CD4-positive, CD25-positive, alpha-beta regulatory T cell (primary cell): Measurements from ENCODE around the gene ANKRD24. TPM values are rescaled to one million over a fixed set of nuclear protein-coding genes. Genes with fewer than 3 reads are reported as not detected.
A peak's percentile ranks its signal among the peaks of the same experiment; 100 is the strongest.

Experiments used
- ATAC-seq, 2 donors: fragments of 150-1000 bp; cut with Tn5 transposase; one replicate each; pipeline ENCODE4 v1.10.0; 2021; ENCODE audit warnings: low read depth in 2 of 2, moderate number of reproducible peaks in 2 of 2, moderate library complexity in 1 of 2
- DNase-seq, 3 donors: peaks; one replicate each; pipeline versions ENCODE4 v3.0.0 to v3.0.0-alpha.2; 2012 to 2022; ENCODE audit warnings: mixed read lengths in 1 of 3
- H3K27ac ChIP-seq: one replicate; pipeline ENCODE4 v1.7.0; 2013; ENCODE audit warnings: mild to moderate bottlenecking, low read length; ENCODE audit not compliant: insufficient read depth, poor library complexity, severe bottlenecking
- H3K27me3 ChIP-seq: one replicate; pipeline ENCODE4 v1.7.0; 2013; ENCODE audit warnings: low read length; ENCODE audit not compliant: control insufficient read depth, insufficient read depth
- H3K36me3 ChIP-seq: one replicate; pipeline ENCODE4 v1.7.0; 2013; ENCODE audit warnings: mild to moderate bottlenecking, low read length, moderate library complexity; ENCODE audit not compliant: control insufficient read depth, insufficient read depth
- H3K4me1 ChIP-seq: 2 replicates; pipeline ENCODE4 v1.7.0; 2013; ENCODE audit warnings: mild to moderate bottlenecking, low read length; ENCODE audit not compliant: insufficient read depth, control insufficient read depth, poor library complexity, severe bottlenecking
- H3K4me3 ChIP-seq: one replicate; pipeline ENCODE4 v1.7.0; 2013; ENCODE audit warnings: low read depth, mild to moderate bottlenecking, low read length, moderate library complexity
- H3K9me3 ChIP-seq, 2 experiments: 1 replicate in 1 of 2; 2 replicates in 1 of 2; pipeline ENCODE4 v1.7.0; 2013; ENCODE audit warnings: low read length in 2 of 2, mild to moderate bottlenecking in 1 of 2, moderate library complexity in 1 of 2; ENCODE audit not compliant: control insufficient read depth in 2 of 2
- H3K27ac Mint-ChIP-seq, 3 donors: one replicate each; pipeline ENCODE4 v1.8.0; 2020 to 2022; ENCODE audit warnings: mild to moderate bottlenecking in 3 of 3, mixed read lengths in 3 of 3, moderate library complexity in 2 of 3
- H3K27me3 Mint-ChIP-seq: one replicate; pipeline ENCODE4 v1.8.0; 2022; ENCODE audit warnings: mild to moderate bottlenecking, mixed read lengths
- H3K36me3 Mint-ChIP-seq: one replicate; pipeline ENCODE4 v1.8.0; 2020; ENCODE audit warnings: mixed read lengths
- H3K4me1 Mint-ChIP-seq, 4 donors: one replicate each; pipeline ENCODE4 v1.8.0; 2020 to 2022; ENCODE audit warnings: mixed read lengths in 4 of 4, mild to moderate bottlenecking in 1 of 4
- H3K4me3 Mint-ChIP-seq, 4 donors: one replicate each; pipeline ENCODE4 v1.8.0; 2020 to 2022; ENCODE audit warnings: mild to moderate bottlenecking in 4 of 4, mixed read lengths in 4 of 4, moderate library complexity in 3 of 4
- H3K9me3 Mint-ChIP-seq, 7 donors: one replicate each; pipeline ENCODE4 v1.8.0; 2020 to 2022; ENCODE audit warnings: mixed read lengths in 7 of 7, mild to moderate bottlenecking in 3 of 7, moderate library complexity in 2 of 7
- polyA plus RNA-seq, 4 donors: library from polyadenylated mRNA; unstranded; fragments of 300-500 nt; fragmentation: Illumina TruSeq; gene quantifications; one replicate each; pipeline ENCODE4 v1.2.3, GENCODE V29; 2021
- total RNA-seq: library from RNA; stranded (reverse); gene quantifications from one replicate; pipeline ENCODE4 v1.2.3, GENCODE V29; 2022

The ANKRD24 gene
- total and polyA plus RNA-seq, 5 donors from 2014 or later = 0.12 to 1.5 (median 0.40) TPM; not detected in 1

DNA sequence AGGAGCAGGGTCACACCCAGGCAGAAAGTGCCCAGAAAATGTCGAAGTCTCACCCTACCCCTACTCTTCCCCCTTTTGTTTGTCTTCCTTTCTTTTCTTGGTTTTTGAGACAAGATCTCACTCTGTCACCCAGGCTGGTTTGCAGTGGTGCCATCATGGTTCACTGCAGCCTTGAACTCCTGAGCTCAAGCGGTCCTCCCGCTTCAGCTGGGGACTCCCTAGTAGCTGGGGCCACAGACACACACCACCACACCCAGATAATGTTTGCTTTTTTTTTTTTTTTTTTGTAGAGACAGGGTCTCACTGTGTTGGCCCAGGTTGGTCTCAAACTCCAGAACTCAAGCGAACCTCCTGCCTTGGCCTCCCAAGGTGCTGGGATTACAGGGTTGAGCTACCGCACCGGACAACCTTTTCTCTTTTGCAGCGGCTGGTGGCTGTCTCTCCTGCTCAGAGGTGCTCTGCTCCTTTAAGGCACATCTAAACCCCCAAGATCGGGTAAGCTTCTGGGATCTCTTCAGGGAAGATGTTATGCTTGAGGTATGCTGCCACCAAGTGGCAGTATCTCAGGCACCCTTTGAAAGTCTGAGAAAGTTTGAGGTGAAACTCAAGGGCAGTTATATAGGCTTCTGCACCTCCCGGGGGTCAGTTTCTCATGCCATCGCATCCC, 24.5 kb downstream of the ANKRD24 start:
- no peaks in the 10 kb centered on the region for H3K36me3 ChIP-seq
- no peaks in the 10 kb centered on the region for H3K36me3 Mint-ChIP-seq
- H3K27me3 ChIP-seq = peaks cover 2% of the 10 kb centered on the region
- no peak overlapping the region for H3K4me3 ChIP-seq
- H3K4me3 Mint-ChIP-seq = no peak overlapping the region
- H3K4me1 Mint-ChIP-seq = peaks cover 0 to 3% (median under 1%) of the 10 kb centered on the region in 4 donors
- no peaks in the 10 kb centered on the region for H3K9me3 Mint-ChIP-seq
- DNase-seq (peak in 1 of 3 donors; percentile 24), ATAC-seq (no peak)
- no peaks in the 10 kb centered on the region for H3K27me3 Mint-ChIP-seq
- no peaks in the 10 kb centered on the region for H3K4me1 ChIP-seq
- no peak overlapping the region for H3K27ac ChIP-seq
- H3K9me3 ChIP-seq = no peaks in the 10 kb centered on the region
- H3K27ac Mint-ChIP-seq = no peak overlapping the region

DNA sequence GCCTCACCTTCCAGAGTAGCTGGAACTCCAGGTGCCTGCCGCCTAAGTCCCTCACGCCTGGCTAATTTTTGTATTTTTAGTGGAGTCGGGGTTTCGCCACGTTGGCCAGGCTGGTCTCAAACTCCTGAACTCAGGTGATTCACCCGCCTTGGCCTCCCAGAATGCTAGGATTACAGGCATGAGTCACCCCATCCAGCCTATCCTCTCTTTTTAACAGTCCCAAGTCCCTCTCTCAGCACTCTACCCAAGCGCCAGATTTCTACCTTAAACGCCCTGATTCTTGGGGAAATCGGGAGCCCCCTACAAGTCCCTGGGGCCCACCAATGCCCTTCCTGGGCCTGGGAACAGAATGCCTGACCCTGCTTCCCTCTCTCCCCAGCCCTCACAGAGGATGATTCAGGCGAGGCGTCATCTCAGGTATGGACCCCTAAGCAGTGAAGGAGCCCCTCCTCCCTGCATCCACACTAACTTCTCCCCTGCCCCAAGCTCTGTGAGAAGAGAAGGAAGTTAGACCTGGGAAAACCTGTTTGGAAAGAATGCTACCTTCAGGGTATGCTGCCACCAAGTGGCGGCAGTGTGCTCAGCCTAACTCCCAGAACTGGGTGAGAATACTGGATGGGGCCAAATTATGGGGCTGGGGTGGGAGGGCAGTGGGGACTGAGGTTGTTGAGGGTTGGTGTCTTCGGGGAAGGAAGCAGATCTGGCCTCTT, 26.1 kb downstream of the ANKRD24 start:
- H3K4me3 Mint-ChIP-seq = no peak overlapping the region
- Histone ChIP-seq H3K27ac (no peak overlapping the region), H3K36me3 (no peaks in the 10 kb centered on the region), H3K9me3 (no peaks in the 10 kb centered on the region), H3K4me3 (no peak overlapping the region), H3K4me1 (no peaks in the 10 kb centered on the region), H3K27me3 (peaks cover 2% of the 10 kb centered on the region)
- H3K9me3 Mint-ChIP-seq = no peaks in the 10 kb centered on the region
- DNase-seq (no peak), ATAC-seq (no peak)
- peaks cover 0 to 3% (median under 1%) of the 10 kb centered on the region in 4 donors for H3K4me1 Mint-ChIP-seq
- no peaks in the 10 kb centered on the region for H3K36me3 Mint-ChIP-seq
- H3K27ac Mint-ChIP-seq = no peak overlapping the region
- no peaks in the 10 kb centered on the region for H3K27me3 Mint-ChIP-seq

DNA sequence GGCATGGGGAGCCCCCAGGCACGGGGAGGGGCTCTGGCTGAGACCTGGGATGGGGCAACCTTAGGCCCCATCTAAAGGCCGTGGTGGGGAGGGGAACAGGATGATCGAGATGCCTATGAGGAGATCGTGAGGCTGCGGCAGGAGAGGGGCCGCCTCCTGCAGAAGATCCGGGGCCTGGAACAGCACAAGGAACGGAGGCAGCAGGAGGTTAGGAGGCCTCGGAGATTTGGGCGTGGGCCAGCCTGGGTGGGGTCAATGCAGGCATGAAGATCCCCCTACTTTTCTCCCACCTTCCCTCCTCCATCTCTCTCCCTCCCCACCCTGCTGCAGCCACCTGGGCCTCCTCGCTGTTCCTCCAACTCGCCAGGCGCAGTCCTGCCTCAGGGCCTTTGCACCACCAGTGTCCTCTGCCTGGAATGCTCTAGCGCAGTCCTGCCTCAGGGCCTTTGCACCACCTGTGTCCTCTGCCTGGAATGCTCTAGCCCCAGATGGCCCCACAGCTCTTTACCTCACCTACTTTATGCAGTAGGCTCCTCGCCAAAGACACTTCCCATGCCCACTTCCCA, 27.8 kb downstream of the ANKRD24 start:
- H3K4me1 Mint-ChIP-seq = peaks cover 0 to 12% (median 7%) of the 10 kb centered on the region in 4 donors
- H3K4me3 Mint-ChIP-seq = no peak overlapping the region
- ATAC-seq (no peak), DNase-seq (no peak)
- H3K4me3 ChIP-seq = no peak overlapping the region
- H3K27me3 ChIP-seq = peaks cover under 1% of the 10 kb centered on the region
- H3K36me3 ChIP-seq = no peaks in the 10 kb centered on the region
- peaks cover 4% of the 10 kb centered on the region for H3K27me3 Mint-ChIP-seq
- H3K9me3 ChIP-seq = no peaks in the 10 kb centered on the region
- H3K27ac Mint-ChIP-seq = no peak overlapping the region
- H3K36me3 Mint-ChIP-seq = no peaks in the 10 kb centered on the region
- no peaks in the 10 kb centered on the region for H3K4me1 ChIP-seq
- H3K27ac ChIP-seq = no peak overlapping the region
- no peaks in the 10 kb centered on the region for H3K9me3 Mint-ChIP-seq

DNA sequence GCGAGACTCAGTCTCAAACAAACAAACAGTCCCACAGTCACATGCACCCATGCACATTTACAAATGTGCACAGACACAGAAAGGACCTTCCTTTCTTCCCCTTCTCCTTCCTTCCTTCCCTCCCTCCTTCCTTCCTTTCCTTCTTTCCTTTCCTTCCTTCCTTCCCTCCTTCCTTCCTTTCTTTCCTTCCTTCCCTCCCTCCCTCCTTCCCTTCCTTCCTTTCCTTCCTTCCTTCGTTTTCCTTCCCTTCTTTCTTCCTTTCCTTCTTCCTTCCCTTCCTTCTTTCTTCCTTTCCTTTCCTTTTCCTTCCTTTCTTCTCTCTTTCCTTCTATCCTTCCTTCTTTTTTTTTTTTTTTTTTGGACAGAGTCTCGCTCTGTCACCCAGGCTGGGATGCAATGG, 30.6 kb downstream of the ANKRD24 start:
- no peaks in the 10 kb centered on the region for H3K36me3 ChIP-seq
- H3K9me3 ChIP-seq = no peaks in the 10 kb centered on the region
- H3K4me1 ChIP-seq = no peaks in the 10 kb centered on the region
- DNase-seq (no peak), ATAC-seq (no peak)
- no peak overlapping the region for H3K27ac Mint-ChIP-seq
- peaks cover 0 to 12% (median 7%) of the 10 kb centered on the region in 4 donors for H3K4me1 Mint-ChIP-seq
- no peaks in the 10 kb centered on the region for H3K36me3 Mint-ChIP-seq
- no peaks in the 10 kb centered on the region for H3K9me3 Mint-ChIP-seq
- H3K4me3 ChIP-seq = no peak overlapping the region
- no peaks in the 10 kb centered on the region for H3K27me3 ChIP-seq
- H3K27me3 Mint-ChIP-seq = peaks cover 4% of the 10 kb centered on the region
- no peak overlapping the region for H3K27ac ChIP-seq
- H3K4me3 Mint-ChIP-seq = no peak overlapping the region

DNA sequence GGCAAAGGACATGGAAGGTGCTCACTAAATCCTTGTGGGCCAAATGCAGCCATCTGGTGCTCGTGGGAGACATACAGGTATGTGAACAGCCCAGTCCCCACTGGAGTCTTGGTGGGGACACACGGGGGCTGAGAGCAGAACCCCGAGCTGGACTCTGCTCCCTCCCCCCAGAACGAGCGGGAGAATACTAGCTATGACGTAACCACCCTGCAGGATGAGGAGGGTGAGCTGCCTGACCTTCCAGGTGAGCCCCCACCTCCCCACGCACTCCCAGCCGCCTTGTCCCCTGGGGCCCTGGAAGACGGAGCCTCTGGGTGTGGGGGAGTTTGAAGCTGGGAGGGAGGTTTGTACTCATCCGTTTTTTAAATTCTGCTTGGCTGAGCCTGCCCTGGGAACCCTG, 33.3 kb downstream of the ANKRD24 start:
- Mint-ChIP-seq H3K36me3 (no peaks in the 10 kb centered on the region), H3K4me1 (peaks cover 0 to 12% (median 7%) of the 10 kb centered on the region in 4 donors), H3K27ac (no peak overlapping the region), H3K27me3 (peaks cover 4% of the 10 kb centered on the region), H3K9me3 (no peaks in the 10 kb centered on the region), H3K4me3 (no peak overlapping the region)
- DNase-seq (no peak), ATAC-seq (no peak)
- Histone ChIP-seq H3K4me1 (no peaks in the 10 kb centered on the region), H3K36me3 (no peaks in the 10 kb centered on the region), H3K27me3 (no peaks in the 10 kb centered on the region), H3K27ac (no peak overlapping the region), H3K9me3 (no peaks in the 10 kb centered on the region), H3K4me3 (no peak overlapping the region)

DNA sequence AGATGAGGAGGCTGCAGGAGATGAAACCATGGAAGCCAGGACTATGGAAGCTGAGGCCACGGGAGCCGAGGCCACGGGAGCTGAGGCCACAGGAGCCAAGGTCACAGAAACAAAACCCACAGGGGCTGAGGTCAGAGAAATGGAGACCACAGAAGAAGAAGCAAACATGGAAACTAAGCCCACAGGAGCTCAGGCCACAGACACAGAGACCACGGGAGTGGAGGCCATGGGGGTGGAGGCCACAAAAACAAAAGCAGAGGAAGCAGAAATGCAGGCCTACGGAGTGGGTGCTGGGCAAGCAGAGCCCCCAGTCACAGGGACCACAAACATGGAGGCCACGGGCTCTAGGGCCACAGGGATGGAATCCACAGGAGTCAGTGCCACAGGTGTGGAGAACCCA, 34.4 kb downstream of the ANKRD24 start:
- Histone ChIP-seq H3K4me1 (no peaks in the 10 kb centered on the region), H3K36me3 (no peaks in the 10 kb centered on the region), H3K27me3 (no peaks in the 10 kb centered on the region), H3K9me3 (no peaks in the 10 kb centered on the region), H3K27ac (no peak overlapping the region), H3K4me3 (no peak overlapping the region)
- Mint-ChIP-seq H3K4me3 (no peak overlapping the region), H3K4me1 (peaks cover 0 to 12% (median 7%) of the 10 kb centered on the region in 4 donors), H3K27ac (peak overlapping the region in 2 of 3 donors; percentile 47 to 92), H3K36me3 (no peaks in the 10 kb centered on the region), H3K9me3 (no peaks in the 10 kb centered on the region), H3K27me3 (peaks cover 4% of the 10 kb centered on the region)
- ATAC-seq (no peak), DNase-seq (no peak)

DNA sequence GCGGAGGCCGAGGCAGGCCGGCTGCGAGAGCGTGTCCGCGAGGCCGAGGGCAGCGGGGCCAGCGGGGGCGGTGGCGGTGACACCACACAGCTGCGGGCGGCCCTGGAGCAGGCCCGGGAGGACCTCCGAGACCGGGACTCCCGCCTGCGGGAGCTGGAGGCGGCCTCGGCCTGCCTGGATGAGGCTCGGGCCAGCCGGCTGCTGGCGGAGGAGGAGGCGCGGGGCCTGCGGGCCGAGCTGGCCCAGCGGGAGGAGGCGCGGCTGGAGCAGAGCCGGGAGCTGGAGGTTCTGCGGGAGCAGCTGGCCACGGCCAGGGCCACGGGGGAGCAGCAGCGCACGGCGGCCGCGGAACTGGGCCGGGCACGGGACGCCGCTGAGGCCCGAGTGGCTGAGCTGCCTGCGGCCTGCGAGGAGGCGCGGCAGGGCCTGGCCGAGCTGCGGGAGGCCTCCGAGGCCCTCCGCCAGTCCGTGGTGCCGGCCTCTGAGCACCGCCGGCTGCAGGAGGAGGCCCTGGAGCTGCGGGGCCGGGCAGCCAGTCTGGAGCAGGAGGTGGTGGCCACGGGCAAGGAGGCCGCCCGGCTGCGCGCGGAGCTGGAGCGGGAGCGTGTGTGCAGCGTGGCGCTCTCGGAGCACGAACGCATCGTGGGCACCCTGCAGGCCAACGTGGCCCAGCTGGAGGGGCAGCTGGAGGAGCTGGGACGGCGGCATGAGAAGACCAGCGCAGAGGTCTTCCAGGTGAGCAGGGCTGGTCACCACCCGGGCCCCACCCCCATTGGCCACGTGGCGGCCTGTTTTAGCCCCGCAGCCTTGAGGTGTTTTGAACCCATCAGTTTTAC, 35.2 kb downstream of the ANKRD24 start:
- no peak for ATAC-seq
- Mint-ChIP-seq H3K27me3 (peaks cover 4% of the 10 kb centered on the region), H3K27ac (no peak overlapping the region), H3K36me3 (no peaks in the 10 kb centered on the region), H3K4me3 (no peak overlapping the region), H3K4me1 (peaks cover 0 to 12% (median 7%) of the 10 kb centered on the region in 4 donors), H3K9me3 (no peaks in the 10 kb centered on the region)
- Histone ChIP-seq H3K36me3 (no peaks in the 10 kb centered on the region), H3K27ac (no peak overlapping the region), H3K27me3 (no peaks in the 10 kb centered on the region), H3K9me3 (no peaks in the 10 kb centered on the region), H3K4me3 (no peak overlapping the region), H3K4me1 (no peaks in the 10 kb centered on the region)
- DNase-seq = no peak
